H1 (cell line): ENCODE data around the gene SYNJ1. TPM values are rescaled to one million over a fixed set of nuclear protein-coding genes. Genes with fewer than 3 reads are reported as not detected.
A peak's percentile ranks its signal among the peaks of the same experiment; 100 is the strongest.

ENCODE experiments used
- ASH2L ChIP-seq: fragments of 200-600, 300-600 bp; sonication (generic); IDR thresholded peaks from one replicate; pipeline ENCODE4 v1.7.1; 2017; ENCODE audit warnings: low read length
- BCL11A ChIP-seq, 2 experiments: IDR thresholded peaks; one replicate each; pipeline ENCODE4 v1.6.1; 2011; ENCODE audit warnings: low read depth in 2 of 2, low read length in 2 of 2, mild to moderate bottlenecking in 2 of 2
- CBX8 ChIP-seq: fragments of 300-800, 300-1000 bp; sonication (generic); IDR thresholded peaks from 2 replicates; pipeline ENCODE4 v1.7.1; 2016; ENCODE audit warnings: low read depth, low read length, borderline replicate concordance
- CHD1 ChIP-seq: IDR thresholded peaks from 2 replicates; pipeline ENCODE4 v1.6.1; 2012; ENCODE audit warnings: low read depth, low read length, improper control_type of control experiment
- CREB1 ChIP-seq: IDR thresholded peaks from 2 replicates; pipeline ENCODE4 v1.6.1; 2012; ENCODE audit warnings: inconsistent platforms
- CTBP2 ChIP-seq: IDR thresholded peaks from 2 replicates; pipeline ENCODE4 v1.7.0; 2011; ENCODE audit warnings: borderline replicate concordance, mild to moderate bottlenecking, moderate library complexity, mixed read lengths, low read length; ENCODE audit not compliant: insufficient read depth, insufficient read length
- CTCF ChIP-seq, 3 experiments: IDR thresholded peaks; 1 replicate in 2 of 3; 2 replicates in 1 of 3; pipeline versions ENCODE4 v1.5.1 to v1.6.1; 2011; ENCODE audit warnings: low read length in 3 of 3, mild to moderate bottlenecking in 3 of 3, inconsistent platforms in 2 of 3, low read depth in 1 of 3, moderate library complexity in 1 of 3; ENCODE audit not compliant: insufficient read depth in 1 of 3; ENCODE audit errors: control extremely low read depth in 1 of 3
- HDAC2 ChIP-seq, 2 experiments: fragments of 300-600 bp in 1 of 2; sonication (generic) in 1 of 2; IDR thresholded peaks; 2 replicates each; pipeline ENCODE4 v1.6.1; 2011 to 2012; ENCODE audit warnings: low read depth in 2 of 2, low read length in 2 of 2, mild to moderate bottlenecking in 2 of 2, moderate library complexity in 2 of 2, borderline replicate concordance in 1 of 2, inconsistent platforms in 1 of 2
- JUND ChIP-seq: IDR thresholded peaks from 2 replicates; pipeline ENCODE4 v1.6.1; 2011; ENCODE audit warnings: mild to moderate bottlenecking, improper control_type of control experiment, low read length
- MAFK ChIP-seq: IDR thresholded peaks from 2 replicates; pipeline ENCODE4 v1.6.1; 2012; ENCODE audit warnings: low read depth, mild to moderate bottlenecking, improper control_type of control experiment, low read length
- MAX ChIP-seq: IDR thresholded peaks from 2 replicates; pipeline ENCODE4 v1.6.1; 2012; ENCODE audit warnings: inconsistent platforms
- NRF1 ChIP-seq: IDR thresholded peaks from 2 replicates; pipeline ENCODE4 v1.6.1; 2011; ENCODE audit warnings: mild to moderate bottlenecking, low read depth, low read length, improper control_type of control experiment
- POLR2AphosphoS5 ChIP-seq: IDR thresholded peaks from 2 replicates; pipeline ENCODE4 v1.6.1; 2011; ENCODE audit warnings: low read depth, low read length
- RFX5 ChIP-seq: IDR thresholded peaks from 2 replicates; pipeline ENCODE4 v1.6.1; 2011; ENCODE audit warnings: low read depth, low read length, improper control_type of control experiment, borderline replicate concordance
- SP4 ChIP-seq: IDR thresholded peaks from 2 replicates; pipeline ENCODE4 v1.6.1; 2012; ENCODE audit warnings: low read length, inconsistent platforms
- TAF1 ChIP-seq: IDR thresholded peaks from 2 replicates; pipeline ENCODE4 v1.6.1; 2011; ENCODE audit warnings: mild to moderate bottlenecking, low read depth, low read length
- TAF7 ChIP-seq: optimal IDR thresholded peaks from 2 replicates; pipeline ENCODE3; 2011; ENCODE audit warnings: low read depth, mild to moderate bottlenecking, inconsistent platforms, low read length, moderate library complexity, borderline replicate concordance
- TEAD4 ChIP-seq: IDR thresholded peaks from 2 replicates; pipeline ENCODE4 v1.6.1; 2012; ENCODE audit warnings: low read depth, low read length, inconsistent platforms, mixed read lengths
- ZNF274 ChIP-seq: IDR thresholded peaks from 2 replicates; pipeline ENCODE4 v1.7.0; 2012; ENCODE audit warnings: low read length, borderline replicate concordance; ENCODE audit errors: extremely low read depth
- polyA plus RNA-seq, 7 experiments: library from polyadenylated mRNA; depleted of rRNA in 3 of 7; stranded (reverse) in 5 of 7; unstranded in 2 of 7; fragments of >200 nt in 5 of 7; fragments of 200-250 nt in 2 of 7; gene quantifications; 1 replicate in 5 of 7; 2 replicates in 1 of 7; 4 replicates in 1 of 7; pipeline versions ENCODE4 v1.2.1 to v1.2.3, GENCODE V29; 2011 to 2013; ENCODE audit warnings: missing spikeins in 2 of 7, mixed read lengths in 2 of 7
- total RNA-seq: library from RNA; stranded (reverse); fragmentation: NEBNext Ultra II Directional; extraction: Animal tissue kit (Norgen Biotek cat#: 25700); gene quantifications from 2 replicates; pipeline ENCODE4 v1.2.1, GENCODE V29; 2021

SYNJ1 gene
- total and polyA plus RNA-seq, 2 of the 8 experiments (the other 6 are each of a cell fraction or from before 2014, with no cell fraction given), result 1.3 to 4.3 TPM

GRCh38 chr21:32770871-32771523 lies 43.2 kb upstream of the SYNJ1 start (continued):
- TF ChIP-seq NRF1 (no peak), POLR2AphosphoS5 (peak; percentile 17; the same call in 1 of the 2 replicates), CTBP2 (no peak), CBX8 (no peak), BCL11A (IDR thresholded peaks at IDR 0.05; ENCODE audit: low read depth in 2 of 2, low read length in 2 of 2) (no peak), SP4 (no peak), ASH2L (no peak), CHD1 (no peak), TAF1 (0 out of 2 replicates have a peak, but pooled peaks have one; percentile 25), MAFK (no peak), TAF7 (no peak), CTCF (IDR thresholded peaks at IDR 0.05; ENCODE audit: control extremely low read depth in 1 of 3, insufficient read depth in 1 of 3, low read depth in 1 of 3, low read length in 3 of 3) (no peak), HDAC2 (IDR thresholded peaks at IDR 0.05; ENCODE audit: borderline replicate concordance in 1 of 2, low read depth in 2 of 2, low read length in 2 of 2) (no peak), JUND (no peak), TEAD4 (no peak), ZNF274 (no peak), MAX (0 out of 2 replicates have a peak, but pooled peaks have one; percentile 25), RFX5 (no peak), CREB1 (no peak)
